HS-27A (cell line): Measurements from ENCODE around the gene PSME4.
"Not testable (repeated sequence)": the region's sequence is repeated elsewhere in the genome, so short reads cannot be mapped to it uniquely, and the experiment has no call there.

Source experiments
- DNase-seq: peaks from one replicate; pipeline ENCODE4 v3.0.0-alpha.2; 2012; ENCODE audit warnings: low read depth, missing footprints

Gene PSME4

DNA sequence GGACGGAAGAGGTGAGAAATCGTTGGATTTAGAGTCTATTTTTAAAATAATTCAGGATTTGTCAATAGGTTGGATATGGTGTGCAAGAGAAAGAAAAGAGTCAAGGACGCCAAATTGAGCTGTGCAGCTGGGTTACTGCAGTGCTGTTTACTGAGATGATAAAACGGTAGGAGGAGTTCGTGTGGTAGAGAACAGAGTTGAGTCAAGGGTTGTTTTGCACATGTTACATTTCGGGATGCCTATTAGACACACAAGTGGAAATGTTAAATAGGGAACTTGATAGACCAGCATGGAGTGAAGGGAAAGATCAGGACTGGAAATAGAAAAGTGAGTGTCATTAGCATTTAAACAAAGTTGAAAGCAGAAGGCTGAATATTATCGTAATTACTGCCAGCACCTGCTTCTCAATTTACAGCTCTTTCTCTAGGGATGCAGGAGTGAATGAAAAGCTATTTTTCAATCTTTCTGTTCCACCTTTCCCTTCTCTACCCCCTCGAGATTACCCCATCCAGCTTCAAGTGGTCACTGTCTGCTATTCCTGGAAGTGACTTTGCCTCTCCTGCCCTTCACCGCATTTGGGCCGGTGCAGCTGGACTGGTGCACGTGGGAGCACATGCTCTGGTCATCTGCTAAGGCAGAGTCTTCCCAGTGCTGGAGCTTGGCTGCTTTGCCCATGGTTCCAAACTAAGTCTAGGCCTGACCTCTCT lies 141.4 kb downstream of the PSME4 start:
- DNase-seq = no peak

DNA sequence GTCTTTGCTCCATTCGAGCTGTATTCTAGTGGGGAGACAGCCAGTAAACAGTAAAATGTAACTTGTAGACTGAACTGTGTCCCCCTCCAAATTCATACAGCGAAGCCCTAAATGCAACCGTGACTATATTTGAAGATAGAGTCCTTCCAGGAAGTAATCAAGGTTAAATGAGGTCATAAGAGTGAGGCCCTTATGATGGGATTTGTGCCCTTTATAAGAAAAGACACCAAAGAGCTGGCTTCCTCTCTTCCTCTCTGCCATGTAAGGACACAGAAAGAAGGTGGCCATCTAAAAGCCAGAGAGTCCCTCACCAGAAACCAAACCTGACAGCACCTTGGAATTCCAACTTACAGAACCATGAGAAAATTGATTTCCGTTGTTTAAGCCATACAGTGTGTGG lies 142.5 kb downstream of the PSME4 start:
- no peak for DNase-seq

DNA sequence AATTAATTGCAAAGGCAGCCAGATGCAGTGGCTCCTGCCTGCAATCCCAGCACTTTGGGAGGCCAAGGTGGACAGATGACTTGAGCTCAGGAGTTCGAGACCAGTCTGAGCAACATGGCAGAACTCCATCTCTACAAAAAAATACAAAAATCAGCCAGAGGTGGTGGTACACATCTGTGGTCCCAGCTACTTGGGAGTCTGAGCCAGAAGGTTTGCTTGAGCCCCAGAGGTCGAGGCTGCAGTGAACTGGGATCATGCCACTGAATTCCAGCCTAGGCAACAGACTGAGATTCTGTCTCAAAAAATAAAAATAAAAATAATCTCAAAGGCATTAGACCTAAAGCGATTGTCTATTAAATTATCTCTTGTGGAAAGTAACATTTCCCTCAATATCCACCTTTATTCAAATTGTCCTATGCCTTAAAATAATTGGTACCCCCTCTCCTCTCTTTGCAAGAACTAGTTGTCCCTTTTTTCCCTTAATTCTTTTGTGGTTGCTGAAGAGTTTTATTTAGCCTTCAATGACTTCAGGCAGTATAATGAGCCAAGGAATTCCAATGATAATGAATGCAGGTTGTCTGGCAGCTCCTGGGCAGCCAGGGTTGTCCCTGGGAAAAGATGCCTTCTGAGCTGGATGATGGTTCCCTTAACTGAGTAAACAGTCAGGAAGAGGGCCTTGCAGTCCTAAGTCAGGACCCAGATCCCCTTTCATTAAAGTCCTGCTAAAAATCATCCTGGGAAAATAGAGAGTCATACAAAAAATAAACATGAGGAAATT lies 143.2 kb downstream of the PSME4 start:
- DNase-seq = no peak

DNA sequence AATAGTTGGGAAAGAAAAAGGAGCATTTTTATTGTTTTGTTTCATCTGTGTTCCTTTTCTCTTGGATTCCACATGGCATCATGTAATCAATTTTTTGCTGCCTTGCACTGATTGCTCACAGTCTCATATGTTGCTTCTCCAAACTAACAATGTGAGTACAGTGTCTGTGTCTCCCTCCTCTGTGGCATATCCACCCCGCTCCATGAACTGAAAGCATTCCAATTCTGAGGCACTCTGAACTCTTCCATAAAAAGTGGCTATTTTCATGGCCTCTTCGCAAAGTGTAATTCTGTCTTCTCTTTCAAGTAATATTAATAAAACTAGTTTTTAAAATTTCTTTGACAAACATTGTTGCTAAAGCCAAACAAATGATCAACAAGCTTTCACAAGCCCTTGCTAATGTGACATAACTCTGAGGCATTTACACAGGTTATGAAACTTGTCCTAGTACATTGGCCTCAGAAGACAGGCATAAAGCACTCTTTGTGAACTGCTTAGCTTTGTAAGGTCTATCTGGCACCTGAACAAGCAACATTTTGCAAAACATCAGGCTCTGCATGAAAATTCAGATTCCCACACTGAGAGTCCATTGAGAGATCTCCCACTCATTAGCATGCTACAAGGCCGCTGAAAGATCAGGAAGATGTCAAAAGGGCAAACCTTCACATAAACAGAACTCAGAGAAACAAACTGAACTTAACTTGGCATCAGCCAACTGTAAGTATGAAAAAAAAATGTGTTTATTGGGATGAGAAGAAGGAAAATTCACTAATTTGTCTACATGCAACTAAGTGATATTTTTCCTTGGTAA lies 144.0 kb downstream of the PSME4 start:
- no peak for DNase-seq

DNA sequence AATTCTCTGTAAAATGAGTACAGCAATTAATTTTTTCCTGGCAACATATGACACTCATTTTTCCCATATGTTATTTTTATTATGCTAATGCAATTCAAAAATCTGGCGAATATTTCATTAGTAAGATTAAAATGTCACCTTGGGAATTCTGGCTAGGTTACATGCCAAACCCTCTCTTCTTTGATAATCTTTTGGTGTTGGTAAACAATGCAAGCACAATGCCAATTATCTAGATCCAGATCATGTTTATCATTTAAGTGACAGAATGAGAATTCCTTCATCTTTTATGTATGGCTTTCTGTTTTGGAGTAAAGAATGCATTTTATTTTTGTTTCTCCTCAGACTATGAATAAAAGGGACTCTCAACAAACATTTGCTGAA lies 144.8 kb downstream of the PSME4 start:
- no peak for DNase-seq

DNA sequence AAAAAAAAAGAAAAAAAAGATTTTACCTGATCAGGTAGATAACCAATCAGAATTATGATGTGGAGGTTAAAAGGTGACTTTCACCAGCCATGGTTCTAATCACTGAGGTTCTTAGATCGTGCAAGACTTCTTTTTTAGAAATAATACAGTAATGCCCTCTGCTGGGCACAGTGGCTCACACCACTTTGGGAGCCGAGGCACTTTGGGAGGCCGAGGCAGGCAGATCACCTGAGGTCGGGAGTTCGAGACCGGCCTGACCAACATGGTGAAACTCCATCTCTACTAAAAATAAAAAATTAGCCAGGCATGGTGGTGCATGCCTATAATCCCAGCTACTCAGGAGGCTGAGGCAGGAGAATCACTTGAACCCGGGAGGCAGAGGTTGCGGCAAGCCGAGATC lies 147.2 kb downstream of the PSME4 start:
- DNase-seq = not testable (repeated sequence)

DNA sequence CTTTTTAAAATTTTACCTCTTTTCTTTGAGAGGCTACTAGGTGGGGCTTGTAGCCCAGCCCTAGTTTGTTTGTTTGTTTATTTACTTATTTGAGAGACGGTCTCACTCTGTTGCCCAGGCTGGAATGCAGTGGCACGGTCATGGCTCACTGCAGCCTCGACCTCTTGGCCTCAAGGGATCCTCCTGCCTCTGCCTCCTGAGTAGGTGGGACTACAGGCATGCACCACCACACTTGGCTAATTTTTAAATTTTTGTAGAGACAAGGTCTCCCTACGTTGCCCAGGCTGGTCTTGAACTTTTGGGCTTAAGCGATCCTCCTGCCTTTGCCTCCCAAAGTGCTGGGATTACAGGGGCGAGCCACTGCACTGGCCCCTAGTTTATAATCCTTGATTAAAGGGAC lies 149.0 kb downstream of the PSME4 start:
- DNase-seq = no peak

DNA sequence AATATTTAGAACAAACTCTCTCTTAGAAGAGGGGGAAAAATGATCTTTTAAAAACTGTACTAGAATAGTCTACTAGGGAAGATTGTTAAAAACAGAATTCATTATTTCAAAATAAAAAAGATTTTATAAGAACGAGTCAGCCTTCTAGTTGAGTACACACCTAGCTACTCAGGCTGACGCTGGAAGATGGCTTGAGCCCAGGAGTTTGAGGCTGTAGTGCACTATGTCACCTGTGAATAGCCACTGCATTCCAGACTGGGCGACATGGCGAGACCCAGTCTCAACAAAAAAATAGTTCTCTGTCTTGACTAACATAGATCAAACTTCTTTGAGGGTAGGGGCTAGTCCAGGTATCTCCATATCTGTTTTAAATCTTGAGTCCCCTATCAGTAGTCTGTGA lies 150.1 kb downstream of the PSME4 start:
- no peak for DNase-seq

DNA sequence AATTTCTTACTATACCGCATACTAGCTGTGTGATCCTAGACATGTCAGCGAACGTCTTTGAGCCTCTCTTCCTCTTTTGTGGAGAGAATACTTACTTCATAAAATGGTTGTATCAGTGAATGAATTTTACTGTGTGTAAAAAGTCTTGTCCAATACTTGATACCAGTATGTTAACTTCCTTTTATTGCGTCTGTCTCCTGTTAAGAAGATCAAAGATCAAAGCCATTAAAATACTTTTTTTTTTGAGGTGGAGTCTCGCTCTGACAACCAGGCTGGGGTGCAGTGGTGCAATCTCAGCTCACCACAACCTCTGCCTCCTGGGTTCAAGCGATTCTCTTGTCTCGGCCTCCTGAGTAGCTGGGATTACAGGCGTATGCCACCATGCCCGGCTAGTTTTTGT lies 150.7 kb downstream of the PSME4 start:
- DNase-seq = no peak

DNA sequence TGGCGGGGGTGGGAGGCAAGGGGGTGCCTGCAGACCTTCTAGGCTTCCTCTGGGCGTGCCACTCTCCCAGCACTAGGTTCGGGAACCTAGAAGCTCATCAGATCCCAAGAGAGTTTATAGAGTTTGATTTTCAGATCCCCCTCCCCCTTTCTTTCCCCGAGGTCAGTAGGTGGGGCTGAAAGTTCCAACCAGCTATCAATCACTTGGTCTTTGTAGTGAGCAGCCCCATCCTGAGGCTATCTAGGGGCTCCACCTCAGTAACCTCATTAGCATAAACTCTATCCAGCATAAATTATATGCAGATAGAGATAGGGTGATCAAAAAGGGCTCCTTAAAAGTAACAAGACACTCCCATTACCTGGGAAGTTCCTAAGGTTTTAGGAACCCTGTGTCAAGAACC lies 151.2 kb downstream of the PSME4 start:
- DNase-seq = no peak

DNA sequence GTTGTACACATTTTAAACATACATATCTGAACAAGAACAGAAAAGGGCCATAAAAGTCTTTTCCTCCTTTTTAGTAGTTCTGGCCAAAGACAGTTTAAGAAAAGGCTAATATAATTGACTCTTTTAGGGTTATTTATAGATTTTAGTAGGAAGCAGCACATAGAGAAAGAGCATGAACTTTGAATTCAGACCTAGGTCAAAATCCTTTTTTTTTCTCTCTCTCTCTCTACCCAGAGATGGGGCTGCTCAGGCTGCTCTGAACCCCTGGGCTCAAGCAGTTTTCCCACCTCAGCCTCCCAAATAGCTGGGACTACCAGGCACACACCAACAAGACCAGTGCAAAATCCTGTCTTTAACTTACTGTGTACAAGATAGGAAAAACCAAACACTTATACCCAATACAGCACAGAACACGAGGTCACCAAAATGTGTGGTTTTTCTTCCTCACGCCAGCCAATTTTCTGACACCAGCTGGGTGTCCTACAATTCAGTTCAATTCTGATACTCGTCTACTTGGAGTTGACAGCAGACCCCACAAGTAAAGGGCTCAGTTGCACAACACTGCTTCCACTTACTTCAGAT lies 151.8 kb downstream of the PSME4 start:
- no peak for DNase-seq
